Stimulated activated CD4-positive, alpha-beta T cell treated with anti-CD3 and anti-CD28 coated beads, TNF-alpha, amount 100 ng/mL, for 24 hours (primary cell): ENCODE measurements around the gene ST8SIA1.

Source experiments
- DNase-seq, 3 experiments: peaks; one replicate each; pipeline ENCODE4 v3.0.0-alpha.2; 2020; ENCODE audit warnings: low read depth in 3 of 3

The ST8SIA1 gene

DNA sequence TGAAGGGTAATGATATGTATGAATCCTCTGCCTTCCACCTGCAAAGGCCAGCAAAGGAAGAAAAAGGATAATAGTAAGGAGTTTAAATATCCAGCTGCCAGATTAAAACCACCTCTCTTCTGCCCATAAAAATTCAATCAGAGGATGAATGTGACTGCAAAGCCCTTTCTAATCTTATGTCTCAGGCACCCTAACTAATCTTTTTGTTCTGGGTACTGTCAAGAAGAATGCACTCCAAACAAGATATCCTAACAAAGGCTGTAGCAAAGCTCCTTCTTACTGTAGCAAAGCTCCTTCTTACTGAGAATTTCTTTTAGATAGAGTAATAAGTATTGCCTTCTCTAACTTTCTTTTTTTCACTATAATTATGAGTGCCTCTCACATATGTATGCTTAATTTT is 91.8 kb downstream of the ST8SIA1 start:
- no peak for DNase-seq

DNA sequence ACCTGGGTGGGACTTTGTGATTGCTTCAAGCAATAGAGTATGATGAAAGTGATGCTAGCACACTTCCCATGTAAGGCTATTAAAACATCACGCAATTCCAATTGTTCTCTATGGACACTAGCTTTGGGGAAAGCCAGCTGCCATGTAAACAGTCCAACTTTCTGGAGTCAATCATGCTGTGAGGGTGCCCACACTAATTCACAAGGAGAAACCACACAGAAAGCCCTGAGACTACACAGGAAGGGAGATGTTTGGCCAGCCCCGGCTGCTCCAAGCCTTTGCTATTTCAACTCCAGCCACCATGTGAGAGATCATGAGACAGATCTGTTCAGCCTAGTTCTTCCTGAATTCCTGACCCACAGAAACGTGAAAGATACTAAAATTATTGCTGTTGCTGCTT is 96.3 kb downstream of the ST8SIA1 start:
- DNase-seq, result no peak

DNA sequence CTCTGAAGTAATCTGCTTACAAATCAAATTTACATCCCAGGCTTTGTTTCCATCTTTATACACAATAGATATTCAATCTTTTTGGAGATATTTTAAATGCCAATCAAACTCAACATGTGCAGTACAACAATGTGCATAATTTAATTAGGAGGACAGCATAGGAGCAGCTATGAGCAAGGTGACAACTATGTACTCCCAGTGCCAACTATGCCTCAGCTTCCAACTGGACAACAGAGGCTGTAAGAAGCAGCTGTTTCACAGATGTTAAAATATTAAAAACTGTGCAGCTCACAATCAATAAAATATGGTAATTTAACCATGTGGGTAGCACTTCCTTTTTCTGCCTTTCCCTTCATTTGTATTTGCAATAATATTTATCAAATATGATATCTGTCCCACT is 99.9 kb downstream of the ST8SIA1 start:
- no peak for DNase-seq

DNA sequence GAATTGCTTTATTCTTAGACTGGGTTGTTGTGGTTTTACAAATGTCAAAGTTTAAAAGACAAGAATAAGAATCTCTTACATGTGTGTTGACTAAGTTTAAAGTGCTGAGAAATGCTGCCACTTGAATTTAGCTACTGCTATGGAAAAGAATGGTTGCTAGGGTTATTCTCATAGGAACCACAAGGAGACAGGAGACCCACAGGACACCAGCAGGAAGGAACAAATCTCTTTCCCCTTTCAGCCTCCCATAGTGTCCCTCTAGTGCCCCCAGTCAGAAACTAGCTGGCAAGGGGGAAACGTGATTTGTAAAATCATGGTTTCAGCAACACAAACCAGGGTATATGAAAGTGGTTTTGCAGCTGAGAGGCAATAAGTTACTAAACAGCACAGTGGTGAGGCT is 102.7 kb downstream of the ST8SIA1 start:
- DNase-seq, result no peak

DNA sequence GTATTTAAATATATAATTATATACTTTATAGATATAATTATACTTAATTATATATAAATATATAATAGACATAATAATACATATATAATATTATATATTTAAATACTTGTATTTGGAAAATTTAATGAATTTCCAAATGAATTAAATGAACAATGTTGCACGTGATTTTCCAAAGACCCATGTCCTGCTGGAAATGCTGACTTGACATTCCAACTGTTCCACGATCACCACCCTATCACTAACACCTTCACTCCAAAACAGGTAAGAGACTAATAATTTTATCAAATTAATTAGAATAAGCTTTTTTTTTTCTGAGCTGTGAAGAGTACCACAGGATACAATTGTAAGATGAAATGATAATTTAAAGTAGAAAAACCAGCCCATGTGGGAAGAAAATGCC is 103.4 kb downstream of the ST8SIA1 start:
- no peak for DNase-seq

DNA sequence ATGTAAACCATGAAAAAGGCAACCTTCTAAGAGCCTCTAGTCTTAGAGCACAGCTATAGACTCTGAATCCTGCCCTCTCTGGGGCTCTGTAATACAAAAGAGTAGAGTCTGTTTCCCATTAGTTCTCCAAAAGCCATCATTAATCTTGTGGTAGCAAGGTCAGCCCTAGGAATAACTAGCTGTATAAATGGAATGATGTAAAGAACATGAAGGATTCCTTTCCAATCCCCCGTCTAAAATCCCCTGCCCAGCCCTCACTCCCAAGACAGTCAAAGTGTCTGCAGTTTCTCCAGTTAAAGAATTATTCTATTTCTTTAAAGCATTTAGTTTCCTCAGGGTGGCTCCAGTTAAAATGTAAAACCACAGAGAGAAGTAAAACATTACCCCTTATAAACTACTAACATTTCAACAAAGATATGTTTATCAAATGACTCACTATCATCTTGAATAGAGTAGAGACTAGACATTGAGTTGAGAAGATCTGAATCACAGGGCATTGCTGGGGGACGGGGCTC is 104.2 kb downstream of the ST8SIA1 start:
- no peak for DNase-seq

DNA sequence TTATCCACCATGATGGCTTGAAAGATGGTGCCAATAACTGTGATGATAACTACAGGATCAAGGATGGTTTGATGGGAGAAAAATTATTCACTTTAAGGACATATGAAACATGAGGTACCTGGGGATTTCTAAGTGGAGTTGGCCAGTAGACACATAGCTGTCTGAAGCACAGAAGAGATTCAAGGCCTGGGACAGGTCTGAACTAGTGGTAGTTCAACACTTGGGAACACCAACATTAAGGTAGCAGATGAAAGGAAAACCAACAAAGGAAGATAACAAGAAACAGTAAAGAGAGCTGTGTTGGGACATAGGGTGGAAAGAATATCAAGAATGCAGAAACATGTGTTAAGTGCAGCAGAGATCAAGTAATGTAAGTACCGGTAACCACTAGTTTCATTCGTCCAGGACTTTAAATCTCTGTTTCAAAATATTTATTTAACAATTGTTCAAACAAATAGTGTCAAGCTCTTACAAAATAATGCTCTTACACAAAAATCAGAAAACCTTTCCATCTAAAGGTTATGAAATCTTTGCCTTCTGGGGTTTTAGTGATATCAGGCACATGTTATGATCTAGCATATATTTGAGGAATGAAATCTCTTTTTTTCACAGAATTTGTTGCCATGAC is 104.7 kb downstream of the ST8SIA1 start:
- no peak for DNase-seq

DNA sequence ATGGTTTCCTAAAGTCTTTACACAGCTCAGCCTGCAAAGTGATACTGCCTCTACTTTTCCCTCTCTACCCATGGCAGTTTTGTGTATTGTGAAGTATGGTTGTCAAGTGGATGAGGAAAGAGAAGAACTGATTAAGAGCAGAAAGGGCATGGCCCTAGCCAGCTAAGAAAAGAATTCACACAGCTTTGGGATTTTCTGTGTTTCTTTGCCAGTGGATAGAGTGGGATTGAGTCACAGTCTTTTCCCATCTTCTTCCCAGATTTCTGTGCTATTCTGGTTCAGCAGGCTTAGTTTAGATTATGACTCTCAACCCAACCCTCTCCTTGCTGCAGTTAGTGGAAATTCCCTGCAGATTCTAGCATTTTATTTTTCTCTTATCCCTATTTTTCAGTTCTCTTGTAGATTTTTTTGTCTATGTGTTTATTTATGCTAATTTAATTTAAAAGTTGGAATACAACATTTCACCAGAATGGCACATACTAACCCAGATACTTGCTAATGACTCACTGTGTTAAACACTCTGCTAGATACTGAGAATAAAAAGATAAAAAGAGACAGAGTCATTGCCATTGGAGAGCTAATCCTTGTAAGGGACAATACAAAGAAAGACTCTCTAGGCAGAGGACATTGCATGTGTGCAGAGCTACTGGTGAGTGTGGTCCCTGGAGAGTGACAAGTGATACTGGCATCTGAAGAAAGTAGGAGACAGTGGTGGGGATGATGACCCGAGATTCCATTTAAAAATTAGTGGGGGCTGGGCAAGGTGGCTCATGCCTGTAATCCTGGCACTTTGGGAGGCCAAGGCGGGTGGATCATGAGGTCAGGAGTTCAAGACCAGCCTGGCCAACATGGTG is 106.3 kb downstream of the ST8SIA1 start:
- no peak for DNase-seq

DNA sequence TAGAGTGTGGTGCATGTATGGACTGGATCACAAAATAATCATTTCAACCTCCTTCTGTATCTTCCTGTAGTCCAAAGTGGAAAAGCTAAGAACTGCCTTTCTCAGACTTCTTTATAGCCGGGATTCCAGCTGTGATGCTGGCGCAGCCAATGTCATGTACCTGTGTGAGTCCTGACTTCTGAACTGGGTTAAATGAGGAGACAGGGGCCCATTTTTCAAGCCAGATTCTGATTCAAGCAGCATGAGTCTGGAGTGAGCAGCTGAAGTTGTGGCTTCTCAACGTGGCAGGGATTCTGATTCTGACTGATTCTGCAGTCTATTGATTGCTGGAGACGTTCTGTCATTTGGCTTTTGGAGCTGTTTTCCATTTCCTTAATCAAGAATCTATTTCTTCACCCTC is 111.2 kb downstream of the ST8SIA1 start:
- no peak for DNase-seq

DNA sequence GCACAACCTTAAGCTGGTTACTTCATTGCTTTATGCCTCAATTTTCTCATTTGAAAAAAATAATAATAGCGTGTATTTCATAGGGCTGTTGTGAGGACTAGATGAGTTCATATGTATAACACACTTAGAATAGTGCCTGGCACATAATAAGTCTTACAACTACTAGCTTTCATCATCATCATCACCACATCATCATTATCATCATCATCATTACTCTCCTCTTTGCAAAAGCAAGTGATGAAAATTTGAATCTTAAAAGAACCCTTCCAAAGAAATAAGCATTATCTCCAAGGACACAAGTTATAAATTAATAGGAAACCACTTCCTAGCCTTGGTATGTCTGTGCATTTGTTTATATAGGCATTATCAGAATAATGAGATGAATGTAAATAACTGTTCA is 117.0 kb downstream of the ST8SIA1 start:
- no peak for DNase-seq

DNA sequence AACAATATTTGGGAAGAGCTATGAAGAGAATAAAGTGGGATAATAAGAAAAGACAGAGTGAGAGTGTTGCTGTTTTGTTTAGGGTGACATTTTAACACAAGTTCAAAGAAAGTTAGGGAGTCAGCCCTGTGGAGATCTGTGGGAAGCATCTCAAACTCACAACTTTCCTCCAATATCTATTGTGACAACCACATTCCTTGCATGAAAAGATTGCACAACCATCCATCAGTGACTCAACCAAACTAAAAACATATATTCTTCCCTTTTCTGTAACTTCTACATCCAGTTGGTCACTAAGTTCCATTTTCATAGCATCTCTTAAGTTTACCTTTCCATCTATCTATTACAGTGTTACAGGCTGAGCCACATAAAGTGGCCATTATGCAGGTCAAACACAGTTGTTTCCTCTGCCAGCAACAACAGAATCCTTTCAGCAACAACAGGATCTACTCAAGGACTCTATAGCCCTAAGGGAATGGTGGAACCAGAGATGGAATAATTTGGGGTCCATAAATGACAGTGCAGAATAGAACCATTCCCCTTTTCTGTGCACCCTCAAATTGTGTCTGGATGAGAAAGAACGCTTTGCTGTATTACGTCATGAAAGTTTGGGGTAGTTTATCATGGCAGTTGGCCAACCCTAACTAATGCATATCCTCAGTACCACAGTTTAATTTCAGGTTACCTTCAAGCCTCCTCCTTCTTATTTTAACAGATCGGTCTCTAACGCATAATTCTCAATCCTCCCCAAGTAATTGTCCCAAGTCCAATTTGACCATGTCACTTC is 118.8 kb downstream of the ST8SIA1 start:
- no peak for DNase-seq

DNA sequence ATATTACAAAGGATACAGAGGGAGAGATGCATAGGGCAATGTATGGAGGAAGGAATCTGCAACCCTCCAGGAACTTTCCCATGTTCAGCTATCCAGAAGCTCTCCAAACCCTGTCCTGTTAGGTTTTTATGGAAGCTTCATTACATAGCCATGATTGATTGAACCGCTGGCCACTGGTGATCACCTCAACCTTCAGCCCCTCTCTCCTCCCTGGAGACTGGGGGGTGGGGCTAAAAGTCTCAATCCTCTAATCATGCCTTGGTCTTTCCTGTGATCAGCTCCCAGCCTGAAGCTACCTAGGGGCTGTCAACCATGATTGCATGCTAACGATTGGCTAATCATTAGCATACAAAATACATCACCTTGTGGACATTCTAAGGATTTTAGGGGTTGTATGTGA is 123.4 kb downstream of the ST8SIA1 start:
- no peak for DNase-seq

DNA sequence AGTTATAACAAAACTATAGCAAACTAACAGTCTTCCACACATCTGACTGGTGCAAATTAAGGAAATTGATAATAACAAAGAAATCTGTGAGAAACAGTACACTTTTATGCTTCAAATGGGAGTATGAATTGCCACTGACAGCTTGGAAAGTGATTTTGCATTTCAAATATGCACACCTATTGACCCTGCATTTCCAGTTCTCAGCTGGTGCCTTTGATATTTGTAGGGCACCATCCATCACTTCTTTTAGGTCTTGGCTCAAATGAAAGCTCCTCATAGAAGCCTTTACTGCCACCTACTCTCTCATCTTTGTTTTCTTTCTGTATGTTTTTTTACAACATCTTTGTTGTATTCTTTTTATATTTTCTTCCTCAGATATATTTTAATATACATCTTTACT is 125.1 kb downstream of the ST8SIA1 start:
- no peak for DNase-seq

DNA sequence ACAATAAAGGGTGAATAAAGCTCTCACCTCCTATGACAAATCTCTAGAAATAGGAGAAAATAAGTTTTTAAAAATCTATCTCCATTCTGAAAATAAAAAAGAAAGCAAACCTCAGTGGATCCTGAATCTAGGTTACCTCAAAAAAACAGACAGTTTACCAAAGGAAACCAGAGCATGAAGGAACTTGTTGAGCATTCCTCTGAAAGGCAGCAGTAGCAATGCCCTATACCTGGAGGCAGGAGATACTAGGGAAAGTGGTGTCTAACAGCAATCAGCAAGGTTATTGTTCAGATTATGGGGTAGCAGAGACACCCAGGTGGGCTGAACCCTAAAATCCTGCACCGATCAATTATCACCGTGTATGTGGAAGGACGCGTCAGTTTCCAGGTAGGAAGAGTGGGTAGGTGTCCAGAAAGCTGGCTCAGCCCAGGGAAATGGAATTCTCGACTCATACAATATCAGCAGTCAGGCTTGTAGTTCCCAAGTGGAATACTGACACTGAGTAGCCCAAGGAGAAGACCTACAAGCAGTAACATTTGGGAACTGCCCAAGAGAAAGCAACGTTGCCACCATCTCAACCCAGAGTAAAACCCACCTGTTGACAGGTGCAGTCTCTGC is 128.3 kb downstream of the ST8SIA1 start:
- DNase-seq, result no peak

DNA sequence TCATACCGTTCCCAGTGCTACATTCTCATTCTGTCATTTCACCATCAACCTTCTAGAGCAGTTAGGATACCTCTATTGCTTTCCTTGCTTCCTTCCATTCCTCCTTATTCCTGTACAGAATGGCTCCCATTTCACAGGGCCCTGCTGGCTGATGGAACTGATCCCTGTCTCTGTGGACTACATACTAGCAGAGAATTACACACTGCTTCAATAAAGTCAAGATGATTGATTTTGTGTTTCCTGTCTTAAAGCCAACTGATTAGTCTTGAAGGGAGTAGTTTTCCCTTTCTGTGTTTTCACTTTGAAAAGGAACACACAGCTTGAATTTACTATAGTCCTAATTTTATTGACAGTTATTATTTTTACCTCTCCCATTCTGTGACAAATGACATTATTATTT is 130.1 kb downstream of the ST8SIA1 start:
- DNase-seq, result no peak

DNA sequence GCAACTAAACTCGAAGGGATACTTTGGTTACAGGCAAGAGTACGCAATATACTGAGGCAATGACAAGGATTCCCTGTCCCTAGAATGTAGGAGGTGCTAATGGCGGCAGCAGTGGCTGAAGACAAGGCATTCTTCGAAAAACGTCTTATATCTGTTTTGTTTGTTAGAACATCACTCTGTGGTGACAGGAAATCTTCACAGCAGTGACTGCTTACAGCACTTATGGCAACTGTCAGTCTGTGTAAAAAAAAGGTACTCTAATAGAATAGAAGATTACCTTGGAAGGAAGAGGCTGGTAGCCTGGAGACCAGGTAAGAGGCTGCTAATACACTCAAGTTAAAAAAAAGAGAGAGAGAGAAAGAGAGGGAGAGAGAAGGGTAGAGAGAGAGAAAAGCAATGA is 131.7 kb downstream of the ST8SIA1 start:
- no peak for DNase-seq

DNA sequence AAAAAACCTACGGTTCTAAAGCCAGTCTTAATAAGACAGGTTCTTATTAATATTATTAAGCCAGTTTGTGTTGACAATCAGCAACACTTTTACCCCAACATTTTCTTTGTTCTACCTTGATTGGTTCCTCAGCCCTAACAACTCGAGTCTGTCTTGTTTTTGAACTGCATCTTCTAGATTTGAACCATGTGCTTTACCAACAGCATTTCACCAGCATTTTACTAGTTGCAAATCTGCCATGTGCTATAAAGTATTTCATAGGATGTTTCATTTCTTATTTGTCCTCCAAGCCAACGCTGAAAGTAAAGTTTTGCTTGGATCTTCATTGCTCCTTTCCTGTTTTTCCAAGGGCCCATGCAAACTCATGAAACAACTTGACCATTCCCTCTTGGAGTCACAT is 133.4 kb downstream of the ST8SIA1 start:
- DNase-seq, result no peak

DNA sequence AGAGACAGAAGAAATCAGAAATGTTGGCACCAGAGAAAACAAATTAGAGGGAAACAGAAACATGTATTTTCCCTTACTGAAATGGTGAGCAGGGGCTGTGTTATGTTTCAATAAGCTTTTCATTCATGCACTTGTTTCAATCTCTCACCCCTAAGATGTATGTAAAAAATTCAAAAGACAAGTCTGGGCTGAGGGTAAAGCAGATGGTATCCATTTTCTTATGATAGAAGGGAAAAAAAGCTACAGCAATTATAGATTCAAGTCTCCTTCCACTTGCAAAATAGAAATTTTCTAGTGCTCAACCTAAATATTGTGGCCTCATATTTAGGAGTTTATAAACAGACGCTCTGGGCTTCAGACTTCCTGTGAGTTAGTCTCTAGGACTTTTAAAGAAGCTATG is 138.3 kb downstream of the ST8SIA1 start:
- DNase-seq, result no peak

DNA sequence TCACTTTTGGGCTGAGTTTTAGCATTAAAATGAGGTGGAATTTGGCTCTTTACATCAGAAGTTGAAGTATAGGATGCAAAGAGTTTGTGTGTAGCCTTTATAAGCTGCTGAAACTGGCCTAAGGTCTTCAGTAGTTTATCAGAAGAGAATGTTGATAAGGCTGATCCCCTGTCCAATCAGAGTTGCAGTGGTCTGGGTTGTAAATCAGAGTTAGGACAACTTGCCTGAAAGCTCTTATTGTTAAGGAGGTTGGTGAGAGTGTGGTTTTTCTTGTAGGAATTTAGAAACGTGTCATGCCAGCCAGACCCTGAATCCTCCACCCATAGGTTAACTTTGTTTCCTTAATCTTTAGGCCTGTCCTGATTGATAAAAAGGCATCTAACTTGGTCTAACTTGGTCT is 143.5 kb downstream of the ST8SIA1 start:
- DNase-seq, result no peak

DNA sequence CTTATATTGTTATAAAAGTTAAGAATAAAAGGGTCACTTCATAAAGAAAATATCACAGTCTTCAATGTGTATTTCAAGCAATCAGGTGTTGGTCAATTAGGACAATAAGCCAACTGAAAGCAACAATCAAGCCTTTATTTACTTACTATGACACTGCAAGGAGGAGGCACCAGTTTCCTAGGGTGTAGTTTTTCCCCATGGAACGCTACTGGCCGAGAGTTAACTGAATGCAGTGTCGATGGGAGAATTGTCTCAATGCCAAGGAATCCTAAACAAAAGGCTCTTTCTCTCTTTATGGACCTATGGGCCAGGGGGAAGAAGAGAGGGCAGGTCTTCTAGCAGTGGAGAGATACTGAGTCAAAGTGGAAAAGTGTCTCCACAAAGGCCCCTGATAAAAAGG is 146.1 kb downstream of the ST8SIA1 start:
- no peak for DNase-seq

DNA sequence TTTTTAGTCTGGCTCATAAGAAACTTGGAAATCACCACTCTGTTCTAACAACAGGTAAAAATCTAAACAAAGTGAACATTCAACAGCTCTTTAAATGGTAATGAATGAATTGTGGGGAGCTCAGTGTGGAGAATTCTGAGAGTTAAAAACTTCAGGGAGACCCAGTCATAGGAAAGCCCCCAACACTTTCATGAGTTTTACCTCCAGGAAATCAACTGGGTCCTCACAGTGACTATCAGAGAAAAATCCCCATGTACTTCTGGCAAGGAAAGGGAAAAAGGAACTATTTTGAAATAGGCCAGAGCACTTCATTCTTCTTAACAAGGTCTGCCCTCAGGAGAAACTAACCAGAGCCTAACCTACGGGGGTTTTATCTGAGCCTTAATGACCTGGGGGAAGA is 153.8 kb downstream of the ST8SIA1 start:
- no peak for DNase-seq

DNA sequence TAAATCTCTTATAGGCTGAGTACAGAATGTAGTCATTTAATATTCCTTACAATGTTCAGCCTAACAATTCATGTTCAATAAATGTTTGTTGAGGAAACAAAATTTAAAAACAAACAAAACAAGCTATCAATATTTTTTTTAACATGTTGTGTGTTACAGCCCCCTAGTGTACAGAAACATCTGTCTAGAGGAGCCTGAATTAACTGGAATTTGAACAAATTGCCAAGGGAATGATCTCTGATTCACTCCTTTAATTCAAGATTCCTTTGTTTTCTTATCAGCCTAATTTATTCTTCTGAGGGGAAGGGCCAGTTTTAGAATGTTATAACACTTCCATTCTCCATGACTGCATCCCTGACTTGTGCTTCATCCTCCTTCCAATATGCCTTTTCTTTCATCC is 161.3 kb downstream of the ST8SIA1 start:
- no peak for DNase-seq
